Fibroblast of pulmonary artery (primary cell): ENCODE results near the gene CNTN2.

ENCODE experiments used
- DNase-seq: peaks from one replicate; pipeline ENCODE4 v3.0.0-alpha.2; 2010; ENCODE audit warnings: low read depth
- H3K4me3 ChIP-seq: replicated peaks from 2 replicates; pipeline ENCODE4 v1.5.1; 2011; ENCODE audit warnings: low read depth, mild to moderate bottlenecking, control low read depth, low read length, moderate library complexity
- CTCF ChIP-seq: IDR thresholded peaks from 2 replicates; pipeline ENCODE4 v1.5.1; 2011; ENCODE audit warnings: mild to moderate bottlenecking, control low read depth, low read length, inconsistent platforms; ENCODE audit errors: missing control alignments

The CNTN2 gene

GRCh38 chr1:205068457-205069040 lies 25.5 kb downstream of the CNTN2 start:
- peak; percentile 61 for DNase-seq
- TF ChIP-seq CTCF, result no peak
- no peak overlapping the region for H3K4me3 ChIP-seq

- no peak for DNase-seq
- H3K4me3 ChIP-seq, result no peak overlapping the region
- no peak for TF ChIP-seq CTCF
Measured at GRCh38 chr1:205069371-205070125, 26.5 kb downstream of the CNTN2 start.

- H3K4me3 ChIP-seq, result no peak overlapping the region
- TF ChIP-seq CTCF, result no peak
- no peak for DNase-seq
Measured at GRCh38 chr1:205071028-205071409, 28.0 kb downstream of the CNTN2 start.

GRCh38 chr1:205071801-205072200 lies 28.8 kb downstream of the CNTN2 start:
- H3K4me3 ChIP-seq, result no peak overlapping the region
- no peak for DNase-seq
- TF ChIP-seq CTCF, result no peak

- no peak for DNase-seq
- no peak overlapping the region for H3K4me3 ChIP-seq
- no peak for TF ChIP-seq CTCF
Measured at GRCh38 chr1:205072286-205072685, 29.3 kb downstream of the CNTN2 start.

GRCh38 chr1:205072881-205073280 lies 29.9 kb downstream of the CNTN2 start:
- TF ChIP-seq CTCF, result no peak
- no peak overlapping the region for H3K4me3 ChIP-seq
- DNase-seq, result no peak

- no peak overlapping the region for H3K4me3 ChIP-seq
- no peak for DNase-seq
- no peak for TF ChIP-seq CTCF
Measured at GRCh38 chr1:205073511-205073910, 30.5 kb downstream of the CNTN2 start.
